GM10266 (cell line): ENCODE results near the gene ALKAL2.

Experiments
- DNase-seq: peaks from one replicate; pipeline ENCODE4 v3.0.0; 2012; ENCODE audit errors: extremely low spot score
- TF ChIP-seq, protein P1 (sequence below): IDR thresholded peaks from 2 replicates; pipeline ENCODE4 v1.5.1; 2012; ENCODE audit warnings: mild to moderate bottlenecking, low read depth; ENCODE audit not compliant: control insufficient read depth, insufficient read depth; ENCODE audit errors: missing control alignments

Gene ALKAL2

DNA sequence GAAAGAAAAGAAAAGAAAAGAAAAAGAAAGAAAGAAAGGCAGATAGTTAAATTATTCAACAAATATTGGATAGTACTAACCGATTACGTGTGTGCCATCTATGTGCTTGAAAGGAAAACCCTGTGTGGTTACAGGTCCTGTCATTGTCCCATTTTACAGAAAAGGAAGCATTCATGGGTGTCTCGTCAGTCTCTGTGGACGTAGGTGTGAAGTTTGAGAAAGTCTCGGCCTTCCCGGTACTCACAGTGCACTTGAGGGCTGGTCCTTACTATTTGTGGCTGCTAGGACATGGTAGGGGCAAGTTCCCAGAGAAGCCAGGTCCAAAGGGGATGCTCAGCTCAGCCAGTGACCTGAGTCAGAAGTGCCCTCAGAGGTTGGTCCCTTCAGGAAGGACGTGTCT is 43.3 kb downstream of the ALKAL2 start:
- DNase-seq: no peak
- TF ChIP-seq, protein P1, sequence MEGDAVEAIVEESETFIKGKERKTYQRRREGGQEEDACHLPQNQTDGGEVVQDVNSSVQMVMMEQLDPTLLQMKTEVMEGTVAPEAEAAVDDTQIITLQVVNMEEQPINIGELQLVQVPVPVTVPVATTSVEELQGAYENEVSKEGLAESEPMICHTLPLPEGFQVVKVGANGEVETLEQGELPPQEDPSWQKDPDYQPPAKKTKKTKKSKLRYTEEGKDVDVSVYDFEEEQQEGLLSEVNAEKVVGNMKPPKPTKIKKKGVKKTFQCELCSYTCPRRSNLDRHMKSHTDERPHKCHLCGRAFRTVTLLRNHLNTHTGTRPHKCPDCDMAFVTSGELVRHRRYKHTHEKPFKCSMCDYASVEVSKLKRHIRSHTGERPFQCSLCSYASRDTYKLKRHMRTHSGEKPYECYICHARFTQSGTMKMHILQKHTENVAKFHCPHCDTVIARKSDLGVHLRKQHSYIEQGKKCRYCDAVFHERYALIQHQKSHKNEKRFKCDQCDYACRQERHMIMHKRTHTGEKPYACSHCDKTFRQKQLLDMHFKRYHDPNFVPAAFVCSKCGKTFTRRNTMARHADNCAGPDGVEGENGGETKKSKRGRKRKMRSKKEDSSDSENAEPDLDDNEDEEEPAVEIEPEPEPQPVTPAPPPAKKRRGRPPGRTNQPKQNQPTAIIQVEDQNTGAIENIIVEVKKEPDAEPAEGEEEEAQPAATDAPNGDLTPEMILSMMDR: no peak

GRCh38 chr2:238869-239268 is 49.0 kb downstream of the ALKAL2 start:
- DNase-seq: no peak
- TF ChIP-seq, protein P1: no peak

- TF ChIP-seq, protein P1: no peak
- no peak for DNase-seq
These were observed 49.5 kb downstream of the ALKAL2 start for GRCh38 chr2:238431-238830.

- TF ChIP-seq, protein P1: no peak
- DNase-seq: no peak
These were observed 50.0 kb downstream of the ALKAL2 start for GRCh38 chr2:237878-238277.

DNA sequence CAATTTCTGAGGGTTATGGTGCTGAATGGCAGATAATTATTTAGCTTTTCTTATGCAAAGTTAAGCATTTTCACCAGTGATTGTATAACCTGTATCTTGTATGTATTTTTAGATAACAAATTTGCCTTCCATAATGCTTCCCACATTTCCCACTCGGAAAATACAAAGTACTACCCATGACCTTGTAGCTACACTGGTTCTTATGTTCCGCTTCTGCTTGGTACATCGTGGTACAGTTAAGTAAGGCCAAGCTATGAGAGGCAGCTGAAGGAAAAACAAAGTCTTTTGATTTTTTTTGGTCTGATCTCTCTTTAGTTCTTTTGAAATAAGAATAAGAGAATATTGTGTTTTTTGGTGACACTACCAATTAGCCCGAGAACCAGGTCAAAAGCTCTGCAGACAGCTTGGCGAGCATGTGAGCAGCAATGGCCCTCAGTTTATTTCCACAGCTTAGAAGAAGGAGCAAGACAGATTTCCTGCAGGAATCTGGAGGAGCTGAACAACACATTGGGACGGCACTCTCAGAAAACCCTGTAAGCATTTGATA is 50.8 kb downstream of the ALKAL2 start:
- TF ChIP-seq, protein P1: no peak
- DNase-seq: no peak

- TF ChIP-seq, protein P1: no peak
- DNase-seq: no peak
These were observed 53.5 kb downstream of the ALKAL2 start for GRCh38 chr2:234421-234820.

DNA sequence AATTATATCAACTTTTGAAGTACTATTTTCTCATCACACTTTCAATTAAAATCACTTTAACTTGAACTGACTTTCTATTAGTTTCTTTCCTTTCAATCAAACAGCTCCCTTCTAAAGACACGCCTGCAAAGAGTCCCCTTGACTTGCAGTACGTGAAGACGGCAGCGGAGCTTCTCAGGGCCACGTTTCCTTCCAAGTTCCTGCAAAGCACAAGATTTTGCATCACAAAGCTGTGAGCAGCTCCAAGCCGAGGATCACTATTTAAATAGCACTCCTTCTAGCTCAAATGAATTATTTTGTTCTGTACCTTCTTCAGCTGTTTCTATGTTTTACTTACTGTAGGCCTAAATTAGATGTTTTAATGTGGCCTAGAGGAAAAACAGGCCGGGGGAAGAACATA is 54.9 kb downstream of the ALKAL2 start:
- DNase-seq: no peak

More for the DNA sequence above, 54.9 kb downstream of the ALKAL2 start:
- TF ChIP-seq, protein P1: no peak
